HPDE6-E6E7 (cell line): ENCODE results near the gene COPS2.

Experiments
- DNase-seq: peaks from one replicate; pipeline ENCODE4 v3.0.0; 2011; ENCODE audit warnings: missing footprints; ENCODE audit errors: extremely low spot score

The COPS2 gene

GRCh38 chr15:49155834-49156627 is 632 bp upstream of the COPS2 start:
- DNase-seq = no peak

GRCh38 chr15:49154799-49155109 is 645 bp downstream of the COPS2 start:
- no peak for DNase-seq

- DNase-seq = no peak
Measured at GRCh38 chr15:49154359-49154758, 1.0 kb downstream of the COPS2 start.

- DNase-seq = no peak
Measured at GRCh38 chr15:49152552-49153312, 2.7 kb downstream of the COPS2 start.

- DNase-seq = no peak
Measured at GRCh38 chr15:49151831-49152230, 3.6 kb downstream of the COPS2 start.

GRCh38 chr15:49148727-49149126 is 6.7 kb downstream of the COPS2 start:
- no peak for DNase-seq

GRCh38 chr15:49148298-49148697 is 7.1 kb downstream of the COPS2 start:
- no peak for DNase-seq

- no peak for DNase-seq
Measured at GRCh38 chr15:49145651-49146609, 9.5 kb downstream of the COPS2 start.

- DNase-seq = no peak
Measured at GRCh38 chr15:49137861-49138260, 17.5 kb downstream of the COPS2 start.

- DNase-seq = peak; percentile 20
Measured at GRCh38 chr15:49135911-49136310, 19.5 kb downstream of the COPS2 start.

- DNase-seq = no peak
Measured at GRCh38 chr15:49135342-49135857, 20.0 kb downstream of the COPS2 start.

GRCh38 chr15:49134683-49135341 is 20.6 kb downstream of the COPS2 start:
- no peak for DNase-seq

- DNase-seq = no peak
Measured at GRCh38 chr15:49131403-49131802, 24.0 kb downstream of the COPS2 start.

GRCh38 chr15:49124371-49124770 is 31.0 kb downstream of the COPS2 start:
- no peak for DNase-seq

- no peak for DNase-seq
Measured at GRCh38 chr15:49122541-49123062, 32.8 kb downstream of the COPS2 start.

GRCh38 chr15:49121901-49122300 is 33.5 kb downstream of the COPS2 start:
- no peak for DNase-seq

GRCh38 chr15:49120832-49121231 is 34.6 kb downstream of the COPS2 start:
- DNase-seq = no peak

GRCh38 chr15:49116108-49116857 is 39.1 kb downstream of the COPS2 start:
- no peak for DNase-seq

- no peak for DNase-seq
Measured at GRCh38 chr15:49115062-49115461, 40.3 kb downstream of the COPS2 start.

GRCh38 chr15:49110158-49110944 is 45.0 kb downstream of the COPS2 start:
- no peak for DNase-seq
